Measurements from ENCODE around the gene RBM42. TPM values are rescaled to one million over a fixed set of nuclear protein-coding genes. Genes with fewer than 3 reads are reported as not detected.

RBM42 gene
- total RNA-seq, 1 experiment from 2014 or later, result 87.7 TPM

DNA sequence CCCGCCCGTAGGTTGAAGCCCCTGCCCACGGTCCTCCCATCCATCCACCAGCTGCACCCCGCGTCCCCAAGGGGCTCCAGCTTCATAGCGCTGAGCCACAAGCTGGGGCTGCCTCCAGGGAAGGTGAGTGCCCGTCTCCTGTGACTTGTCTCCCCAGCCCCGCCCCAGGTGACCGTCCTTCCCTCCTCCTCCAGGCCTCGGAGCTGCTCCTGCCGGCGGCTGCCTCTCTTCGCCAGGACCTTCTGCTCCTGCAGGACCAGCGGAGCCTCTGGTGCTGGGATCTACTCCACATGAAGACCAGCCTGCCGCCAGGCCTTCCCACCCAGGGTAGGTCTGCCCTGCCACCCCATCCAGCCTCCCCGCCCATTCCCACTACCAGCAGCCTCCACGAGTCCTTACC lies 8.8 kb upstream of the RBM42 start:
- no TSS peak for BruUV-seq (replicated peaks)
- Mint-ChIP-seq H3K36me3 (ENCODE audit: insufficient read depth, unreplicated experiment) (peaks cover 14% of the 10 kb centered on the region), H3K9me3 (ENCODE audit: unreplicated experiment) (no peaks in the 10 kb centered on the region), H3K27ac (ENCODE audit: low read depth, unreplicated experiment) (no peak overlapping the region), H3K27me3 (ENCODE audit: insufficient read depth, unreplicated experiment) (no peaks in the 10 kb centered on the region), H3K4me1 (ENCODE audit: insufficient read depth, unreplicated experiment) (no peaks in the 10 kb centered on the region), H3K4me3 (ENCODE audit: unreplicated experiment) (no peak overlapping the region)
- POLR2A ChIA-PET, result interaction anchor here (0.6 kb wide), 1 partner anchor 146 kb away, joined by 3 read pairs; no protein-coding TSS in a partner anchor
- intact Hi-C loops (cut with micrococcal nuclease), result no loop called here
- TF ChIP-seq, protein P1, sequence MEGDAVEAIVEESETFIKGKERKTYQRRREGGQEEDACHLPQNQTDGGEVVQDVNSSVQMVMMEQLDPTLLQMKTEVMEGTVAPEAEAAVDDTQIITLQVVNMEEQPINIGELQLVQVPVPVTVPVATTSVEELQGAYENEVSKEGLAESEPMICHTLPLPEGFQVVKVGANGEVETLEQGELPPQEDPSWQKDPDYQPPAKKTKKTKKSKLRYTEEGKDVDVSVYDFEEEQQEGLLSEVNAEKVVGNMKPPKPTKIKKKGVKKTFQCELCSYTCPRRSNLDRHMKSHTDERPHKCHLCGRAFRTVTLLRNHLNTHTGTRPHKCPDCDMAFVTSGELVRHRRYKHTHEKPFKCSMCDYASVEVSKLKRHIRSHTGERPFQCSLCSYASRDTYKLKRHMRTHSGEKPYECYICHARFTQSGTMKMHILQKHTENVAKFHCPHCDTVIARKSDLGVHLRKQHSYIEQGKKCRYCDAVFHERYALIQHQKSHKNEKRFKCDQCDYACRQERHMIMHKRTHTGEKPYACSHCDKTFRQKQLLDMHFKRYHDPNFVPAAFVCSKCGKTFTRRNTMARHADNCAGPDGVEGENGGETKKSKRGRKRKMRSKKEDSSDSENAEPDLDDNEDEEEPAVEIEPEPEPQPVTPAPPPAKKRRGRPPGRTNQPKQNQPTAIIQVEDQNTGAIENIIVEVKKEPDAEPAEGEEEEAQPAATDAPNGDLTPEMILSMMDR (IDR thresholded peaks at IDR 0.05; ENCODE audit: unreplicated experiment), result no peak
- CTCF ChIA-PET, result interaction anchor here (0.6 kb wide), 1 partner anchor 117 kb away, joined by 3 read pairs; no protein-coding TSS in a partner anchor
- no peak for DNase-seq (ENCODE audit: unreplicated experiment)

DNA sequence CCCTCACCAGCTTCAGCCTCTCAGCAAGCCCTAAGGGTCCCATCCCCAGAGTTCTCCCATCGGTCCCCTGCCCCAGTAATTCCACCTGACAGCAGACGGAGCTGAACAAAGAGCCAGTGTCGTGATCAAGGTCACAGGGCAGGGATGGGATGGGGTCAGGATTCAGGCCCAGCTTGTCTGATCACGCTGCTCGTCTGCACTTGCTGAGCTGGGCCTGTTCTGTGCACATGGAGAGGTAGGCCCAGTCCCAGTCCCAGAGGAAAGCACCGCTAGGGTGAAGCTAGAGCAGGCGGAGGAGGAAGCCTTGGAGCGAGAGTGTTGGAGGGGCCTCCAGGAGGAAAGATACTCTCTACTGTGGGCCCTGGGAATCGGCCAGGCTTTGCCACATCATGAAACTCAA lies 7.1 kb upstream of the RBM42 start:
- ChIA-PET POLR2A (no interaction called here), CTCF (no interaction called here)
- no peak overlapping the region for H3K27ac Mint-ChIP-seq (ENCODE audit: low read depth, unreplicated experiment)
- no peak overlapping the region for H3K4me3 Mint-ChIP-seq (ENCODE audit: unreplicated experiment)
- no TSS peak for BruUV-seq (replicated peaks)
- H3K27me3 Mint-ChIP-seq (ENCODE audit: insufficient read depth, unreplicated experiment), result no peaks in the 10 kb centered on the region
- no peak for DNase-seq (ENCODE audit: unreplicated experiment)
- TF ChIP-seq, protein P1 (IDR thresholded peaks at IDR 0.05; ENCODE audit: unreplicated experiment), result no peak
- peaks cover 6% of the 10 kb centered on the region for H3K36me3 Mint-ChIP-seq (ENCODE audit: insufficient read depth, unreplicated experiment)
- no peaks in the 10 kb centered on the region for H3K4me1 Mint-ChIP-seq (ENCODE audit: insufficient read depth, unreplicated experiment)
- no peaks in the 10 kb centered on the region for H3K9me3 Mint-ChIP-seq (ENCODE audit: unreplicated experiment)
- intact Hi-C loops (cut with micrococcal nuclease), result no loop called here

DNA sequence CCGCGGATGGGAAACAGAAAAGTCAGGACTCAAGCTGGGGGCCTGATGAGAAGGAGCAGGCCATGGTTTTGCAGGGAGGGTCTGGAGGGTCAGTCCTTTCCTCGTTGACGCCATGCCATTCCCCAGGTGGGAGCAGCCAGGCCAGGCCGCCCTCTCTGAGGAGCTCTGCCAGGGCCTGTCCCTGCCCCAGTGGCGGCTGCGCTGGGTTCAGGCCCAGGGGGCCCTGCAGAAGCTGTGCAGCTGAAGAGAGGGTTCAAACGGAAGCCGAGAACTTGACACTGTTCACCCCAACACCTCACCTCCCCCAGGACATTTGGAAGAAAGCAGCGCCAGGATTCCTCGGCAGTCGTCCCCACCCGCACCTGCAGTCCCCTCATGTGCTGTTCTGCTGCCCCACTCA lies 6.1 kb upstream of the RBM42 start:
- H3K4me1 Mint-ChIP-seq (ENCODE audit: insufficient read depth, unreplicated experiment), result no peaks in the 10 kb centered on the region
- no peaks in the 10 kb centered on the region for H3K27me3 Mint-ChIP-seq (ENCODE audit: insufficient read depth, unreplicated experiment)
- H3K9me3 Mint-ChIP-seq (ENCODE audit: unreplicated experiment), result no peaks in the 10 kb centered on the region
- TF ChIP-seq, protein P1 (IDR thresholded peaks at IDR 0.05; ENCODE audit: unreplicated experiment), result no peak
- ChIA-PET CTCF (interaction anchor here (0.7 to 1.2 kb wide), 3 partner anchors 31 to 154 kb away, joined by 3 read pairs; no protein-coding TSS in a partner anchor), POLR2A (no interaction called here)
- no TSS peak for BruUV-seq (replicated peaks)
- DNase-seq (ENCODE audit: unreplicated experiment), result no peak
- intact Hi-C loops (cut with micrococcal nuclease), result no loop called here
- H3K4me3 Mint-ChIP-seq (ENCODE audit: unreplicated experiment), result no peak overlapping the region
- H3K27ac Mint-ChIP-seq (ENCODE audit: low read depth, unreplicated experiment), result no peak overlapping the region
- H3K36me3 Mint-ChIP-seq (ENCODE audit: insufficient read depth, unreplicated experiment), result peaks cover 6% of the 10 kb centered on the region

DNA sequence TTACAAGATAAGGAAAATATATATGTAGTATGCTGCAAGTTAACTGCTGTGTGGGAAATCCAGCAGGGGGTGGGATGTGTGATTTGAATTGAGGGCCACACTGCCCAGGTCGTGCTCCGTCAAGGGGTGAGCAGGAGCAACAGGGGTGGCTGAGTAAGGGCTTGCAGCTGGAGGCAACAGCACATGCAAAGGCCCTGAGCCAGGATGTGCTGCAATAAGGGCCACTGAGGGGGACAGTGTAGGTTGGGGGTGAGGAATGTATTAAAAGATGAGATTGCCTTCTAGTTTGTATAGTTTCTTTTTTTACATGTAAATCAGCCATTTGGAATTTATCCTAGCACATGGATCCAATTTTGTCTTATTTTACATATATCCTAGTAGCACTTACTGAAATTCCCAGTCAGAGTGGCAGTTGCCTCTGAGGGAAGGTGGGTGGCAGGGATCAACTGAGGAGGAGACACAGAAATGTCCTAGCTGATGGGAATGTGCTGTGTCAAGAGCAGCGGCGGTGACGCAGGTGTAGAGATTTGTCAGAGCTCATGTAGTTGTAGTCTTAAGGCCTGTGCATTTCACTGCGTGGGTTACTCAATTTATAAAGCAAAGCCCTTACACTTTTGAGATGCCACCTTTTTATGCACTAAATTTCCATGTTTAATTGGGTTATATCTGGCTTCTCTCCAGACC lies 5.4 kb upstream of the RBM42 start:
- H3K9me3 Mint-ChIP-seq (ENCODE audit: unreplicated experiment), result no peaks in the 10 kb centered on the region
- no peaks in the 10 kb centered on the region for H3K27me3 Mint-ChIP-seq (ENCODE audit: insufficient read depth, unreplicated experiment)
- no peak overlapping the region for H3K27ac Mint-ChIP-seq (ENCODE audit: low read depth, unreplicated experiment)
- H3K4me3 Mint-ChIP-seq (ENCODE audit: unreplicated experiment), result no peak overlapping the region
- CTCF ChIA-PET, result interaction anchor here (1.2 to 1.3 kb wide), 3 partner anchors 32 to 75 kb away, joined by 3 to 5 read pairs (median 3); no protein-coding TSS in a partner anchor
- H3K36me3 Mint-ChIP-seq (ENCODE audit: insufficient read depth, unreplicated experiment), result peaks cover 7% of the 10 kb centered on the region
- no peaks in the 10 kb centered on the region for H3K4me1 Mint-ChIP-seq (ENCODE audit: insufficient read depth, unreplicated experiment)
- TF ChIP-seq, protein P1 (IDR thresholded peaks at IDR 0.05; ENCODE audit: unreplicated experiment), result no peak
- no TSS peak for BruUV-seq (replicated peaks)
- intact Hi-C loops (cut with micrococcal nuclease), result no loop called here
- no peak for DNase-seq (ENCODE audit: unreplicated experiment)
- POLR2A ChIA-PET, result interaction anchor here (1.1 to 1.5 kb wide), 2 partner anchors 19 to 21 kb away, joined by 4 read pairs; no protein-coding TSS in a partner anchor

Measured in MCF 10A (cell line).